HepG2 (cell line): ENCODE measurements around the gene UTS2R. TPM values are rescaled to one million over a fixed set of nuclear protein-coding genes. Genes with fewer than 3 reads are reported as not detected.

Experiments used
- FIP1L1 ChIP-seq: fragments of 200-400 bp; formaldehyde crosslinking; IDR thresholded peaks from 2 replicates; pipeline ENCODE4 v1.6.1; 2018; ENCODE audit warnings: low read depth, mild to moderate bottlenecking, low read length, moderate library complexity, borderline replicate concordance; ENCODE audit not compliant: insufficient read depth
- HMG20B ChIP-seq: conservative IDR thresholded peaks from 2 replicates; pipeline ENCODE4 v1.6.1; 2016; ENCODE audit warnings: missing genetic modification reagents, missing compliant biosample characterization
- HNRNPL ChIP-seq: fragments of 200-400 bp; formaldehyde crosslinking; IDR thresholded peaks from 2 replicates; pipeline ENCODE4 v1.6.1; 2017; ENCODE audit warnings: mild to moderate bottlenecking, low read depth, low read length
- JUND ChIP-seq: sonication (generic); formaldehyde crosslinking; IDR thresholded peaks from 2 replicates; pipeline ENCODE4 v1.8.0; 2022; ENCODE audit warnings: mild to moderate bottlenecking, missing genetic modification reagents
- KAT2B ChIP-seq: fragments of 150-350 bp; IDR thresholded peaks from 2 replicates; pipeline ENCODE4 v1.6.1; 2014; ENCODE audit warnings: low read depth, low read length, borderline replicate concordance
- KLF11 ChIP-seq: IDR thresholded peaks from 2 replicates; pipeline ENCODE4 v1.6.1; 2016; ENCODE audit warnings: missing compliant biosample characterization
- NFKBIZ ChIP-seq: IDR thresholded peaks from 2 replicates; pipeline ENCODE4 v1.6.1; 2018; ENCODE audit warnings: missing genetic modification reagents, missing compliant biosample characterization
- ZC3H13 ChIP-seq: sonication (generic); formaldehyde crosslinking; IDR thresholded peaks from 2 replicates; pipeline ENCODE4 v1.8.1; 2023; ENCODE audit warnings: mild to moderate bottlenecking, missing genetic modification reagents, moderate library complexity
- ZNF382 ChIP-seq: sonication (generic); formaldehyde crosslinking; IDR thresholded peaks from 2 replicates; pipeline ENCODE4 v1.5.0; 2020; ENCODE audit warnings: missing genetic modification reagents, mild to moderate bottlenecking, borderline replicate concordance
- ZNF501 ChIP-seq: sonication (generic); formaldehyde crosslinking; IDR thresholded peaks from 2 replicates; pipeline ENCODE4 v1.5.1; 2020; ENCODE audit warnings: mild to moderate bottlenecking, moderate library complexity, missing genetic modification reagents
- ZSCAN22 ChIP-seq: sonication (generic); formaldehyde crosslinking; IDR thresholded peaks from 2 replicates; pipeline ENCODE4 v1.4.0; 2020; ENCODE audit warnings: mild to moderate bottlenecking, missing genetic modification reagents
- polyA plus RNA-seq, 8 experiments: library from polyadenylated mRNA; depleted of rRNA in 3 of 8; stranded (reverse) in 7 of 8; unstranded in 1 of 8; fragments of >200 nt; fragmentation: Illumina TruSeq in 4 of 8; extraction: Trizol in 4 of 8; gene quantifications; 2 replicates each; pipeline versions ENCODE4 v1.2.1 to v1.2.3, GENCODE V29; 2011 to 2016; ENCODE audit warnings: low read depth in 4 of 8, missing spikeins in 1 of 8, mixed read lengths in 1 of 8; ENCODE audit not compliant: insufficient read depth in 1 of 8
- total RNA-seq, 5 experiments: library from RNA; depleted of rRNA; stranded (reverse); fragments of >200 nt; fragmentation: Illumina TruSeq; extraction: Trizol; gene quantifications; 2 replicates each; pipeline ENCODE4 v1.2.3, GENCODE V29; 2016; ENCODE audit warnings: low read depth in 1 of 5
- TF ChIP-seq, protein P1 (sequence below): sonication (generic); formaldehyde crosslinking; IDR thresholded peaks from 2 replicates; pipeline ENCODE4 v1.9.0; 2021; ENCODE audit warnings: mild to moderate bottlenecking, missing genetic modification reagents
- TF ChIP-seq, protein P2 (sequence below): IDR thresholded peaks from 2 replicates; pipeline ENCODE4 v1.6.1; 2012; ENCODE audit warnings: low read length, improper control_type of control experiment
- TF ChIP-seq, protein P3 (sequence below): sonication (generic); formaldehyde crosslinking; IDR thresholded peaks from 2 replicates; pipeline ENCODE4 v1.4.0; 2020; ENCODE audit warnings: missing genetic modification reagents
- TF ChIP-seq, protein P4 (sequence below): sonication (generic); formaldehyde crosslinking; IDR thresholded peaks from 2 replicates; pipeline ENCODE4 v1.4.0; 2020; ENCODE audit warnings: missing genetic modification reagents; ENCODE audit errors: not compliant biosample characterization

Gene UTS2R
- total and polyA plus RNA-seq, 2 of the 13 experiments (the other 11 are each of a cell fraction or from before 2014, with no cell fraction given) = 0.13 to 0.15 TPM

DNA sequence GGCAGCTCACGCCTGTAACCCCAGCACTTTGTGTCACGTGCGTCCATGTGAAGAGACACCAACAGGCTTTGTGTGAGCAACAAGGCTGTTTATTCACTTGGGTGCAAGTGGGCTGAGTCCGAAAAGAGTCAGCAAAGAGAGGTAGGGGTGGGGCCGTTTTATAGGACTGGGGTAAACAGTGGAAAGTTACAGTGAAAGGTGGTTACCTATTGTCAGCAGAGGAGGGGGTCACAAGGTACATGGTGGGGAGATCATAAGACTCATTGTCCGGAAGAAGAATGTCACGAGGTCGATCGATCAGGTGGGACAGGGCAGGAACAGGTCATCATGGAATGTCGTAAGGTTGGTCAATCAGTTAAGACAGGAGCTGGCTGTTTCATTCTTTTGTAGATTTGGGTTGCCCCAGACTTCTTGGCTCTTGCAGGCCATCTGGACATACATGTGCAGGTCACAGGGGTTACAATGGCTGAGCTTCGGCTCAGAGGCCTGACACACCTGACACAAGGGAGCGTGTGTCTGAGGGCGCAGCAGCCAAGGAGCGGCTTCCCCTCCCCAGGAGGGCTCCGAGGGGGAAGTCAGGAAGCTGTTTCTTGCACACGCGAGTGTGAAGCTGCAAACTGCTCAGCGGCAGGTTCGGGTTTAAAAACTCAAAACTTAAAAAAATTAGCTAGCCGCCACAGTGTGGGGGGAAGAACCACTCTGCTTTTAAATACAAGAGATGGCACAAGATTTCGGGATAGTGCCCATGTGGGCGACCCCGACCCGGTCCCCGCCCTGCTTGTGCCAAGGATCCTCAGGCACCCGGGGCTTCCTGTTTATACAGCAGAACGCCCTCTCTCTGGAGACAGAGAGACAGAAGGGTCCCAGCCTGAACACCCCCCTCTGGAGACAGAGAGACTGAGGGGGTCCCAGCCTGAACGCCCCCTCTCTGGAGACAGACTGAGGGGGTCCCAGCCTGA is 24.9 kb upstream of the UTS2R start (continued):
- TF ChIP-seq, protein P1, sequence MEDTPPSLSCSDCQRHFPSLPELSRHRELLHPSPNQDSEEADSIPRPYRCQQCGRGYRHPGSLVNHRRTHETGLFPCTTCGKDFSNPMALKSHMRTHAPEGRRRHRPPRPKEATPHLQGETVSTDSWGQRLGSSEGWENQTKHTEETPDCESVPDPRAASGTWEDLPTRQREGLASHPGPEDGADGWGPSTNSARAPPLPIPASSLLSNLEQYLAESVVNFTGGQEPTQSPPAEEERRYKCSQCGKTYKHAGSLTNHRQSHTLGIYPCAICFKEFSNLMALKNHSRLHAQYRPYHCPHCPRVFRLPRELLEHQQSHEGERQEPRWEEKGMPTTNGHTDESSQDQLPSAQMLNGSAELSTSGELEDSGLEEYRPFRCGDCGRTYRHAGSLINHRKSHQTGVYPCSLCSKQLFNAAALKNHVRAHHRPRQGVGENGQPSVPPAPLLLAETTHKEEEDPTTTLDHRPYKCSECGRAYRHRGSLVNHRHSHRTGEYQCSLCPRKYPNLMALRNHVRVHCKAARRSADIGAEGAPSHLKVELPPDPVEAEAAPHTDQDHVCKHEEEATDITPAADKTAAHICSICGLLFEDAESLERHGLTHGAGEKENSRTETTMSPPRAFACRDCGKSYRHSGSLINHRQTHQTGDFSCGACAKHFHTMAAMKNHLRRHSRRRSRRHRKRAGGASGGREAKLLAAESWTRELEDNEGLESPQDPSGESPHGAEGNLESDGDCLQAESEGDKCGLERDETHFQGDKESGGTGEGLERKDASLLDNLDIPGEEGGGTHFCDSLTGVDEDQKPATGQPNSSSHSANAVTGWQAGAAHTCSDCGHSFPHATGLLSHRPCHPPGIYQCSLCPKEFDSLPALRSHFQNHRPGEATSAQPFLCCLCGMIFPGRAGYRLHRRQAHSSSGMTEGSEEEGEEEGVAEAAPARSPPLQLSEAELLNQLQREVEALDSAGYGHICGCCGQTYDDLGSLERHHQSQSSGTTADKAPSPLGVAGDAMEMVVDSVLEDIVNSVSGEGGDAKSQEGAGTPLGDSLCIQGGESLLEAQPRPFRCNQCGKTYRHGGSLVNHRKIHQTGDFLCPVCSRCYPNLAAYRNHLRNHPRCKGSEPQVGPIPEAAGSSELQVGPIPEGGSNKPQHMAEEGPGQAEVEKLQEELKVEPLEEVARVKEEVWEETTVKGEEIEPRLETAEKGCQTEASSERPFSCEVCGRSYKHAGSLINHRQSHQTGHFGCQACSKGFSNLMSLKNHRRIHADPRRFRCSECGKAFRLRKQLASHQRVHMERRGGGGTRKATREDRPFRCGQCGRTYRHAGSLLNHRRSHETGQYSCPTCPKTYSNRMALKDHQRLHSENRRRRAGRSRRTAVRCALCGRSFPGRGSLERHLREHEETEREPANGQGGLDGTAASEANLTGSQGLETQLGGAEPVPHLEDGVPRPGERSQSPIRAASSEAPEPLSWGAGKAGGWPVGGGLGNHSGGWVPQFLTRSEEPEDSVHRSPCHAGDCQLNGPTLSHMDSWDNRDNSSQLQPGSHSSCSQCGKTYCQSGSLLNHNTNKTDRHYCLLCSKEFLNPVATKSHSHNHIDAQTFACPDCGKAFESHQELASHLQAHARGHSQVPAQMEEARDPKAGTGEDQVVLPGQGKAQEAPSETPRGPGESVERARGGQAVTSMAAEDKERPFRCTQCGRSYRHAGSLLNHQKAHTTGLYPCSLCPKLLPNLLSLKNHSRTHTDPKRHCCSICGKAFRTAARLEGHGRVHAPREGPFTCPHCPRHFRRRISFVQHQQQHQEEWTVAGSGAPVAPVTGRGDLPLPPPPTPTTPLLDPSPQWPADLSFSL (CRISPR knock-in tag) = no peak
- TF ChIP-seq, protein P2, sequence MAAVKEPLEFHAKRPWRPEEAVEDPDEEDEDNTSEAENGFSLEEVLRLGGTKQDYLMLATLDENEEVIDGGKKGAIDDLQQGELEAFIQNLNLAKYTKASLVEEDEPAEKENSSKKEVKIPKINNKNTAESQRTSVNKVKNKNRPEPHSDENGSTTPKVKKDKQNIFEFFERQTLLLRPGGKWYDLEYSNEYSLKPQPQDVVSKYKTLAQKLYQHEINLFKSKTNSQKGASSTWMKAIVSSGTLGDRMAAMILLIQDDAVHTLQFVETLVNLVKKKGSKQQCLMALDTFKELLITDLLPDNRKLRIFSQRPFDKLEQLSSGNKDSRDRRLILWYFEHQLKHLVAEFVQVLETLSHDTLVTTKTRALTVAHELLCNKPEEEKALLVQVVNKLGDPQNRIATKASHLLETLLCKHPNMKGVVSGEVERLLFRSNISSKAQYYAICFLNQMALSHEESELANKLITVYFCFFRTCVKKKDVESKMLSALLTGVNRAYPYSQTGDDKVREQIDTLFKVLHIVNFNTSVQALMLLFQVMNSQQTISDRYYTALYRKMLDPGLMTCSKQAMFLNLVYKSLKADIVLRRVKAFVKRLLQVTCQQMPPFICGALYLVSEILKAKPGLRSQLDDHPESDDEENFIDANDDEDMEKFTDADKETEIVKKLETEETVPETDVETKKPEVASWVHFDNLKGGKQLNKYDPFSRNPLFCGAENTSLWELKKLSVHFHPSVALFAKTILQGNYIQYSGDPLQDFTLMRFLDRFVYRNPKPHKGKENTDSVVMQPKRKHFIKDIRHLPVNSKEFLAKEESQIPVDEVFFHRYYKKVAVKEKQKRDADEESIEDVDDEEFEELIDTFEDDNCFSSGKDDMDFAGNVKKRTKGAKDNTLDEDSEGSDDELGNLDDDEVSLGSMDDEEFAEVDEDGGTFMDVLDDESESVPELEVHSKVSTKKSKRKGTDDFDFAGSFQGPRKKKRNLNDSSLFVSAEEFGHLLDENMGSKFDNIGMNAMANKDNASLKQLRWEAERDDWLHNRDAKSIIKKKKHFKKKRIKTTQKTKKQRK = no peak
- TF ChIP-seq, protein P3, sequence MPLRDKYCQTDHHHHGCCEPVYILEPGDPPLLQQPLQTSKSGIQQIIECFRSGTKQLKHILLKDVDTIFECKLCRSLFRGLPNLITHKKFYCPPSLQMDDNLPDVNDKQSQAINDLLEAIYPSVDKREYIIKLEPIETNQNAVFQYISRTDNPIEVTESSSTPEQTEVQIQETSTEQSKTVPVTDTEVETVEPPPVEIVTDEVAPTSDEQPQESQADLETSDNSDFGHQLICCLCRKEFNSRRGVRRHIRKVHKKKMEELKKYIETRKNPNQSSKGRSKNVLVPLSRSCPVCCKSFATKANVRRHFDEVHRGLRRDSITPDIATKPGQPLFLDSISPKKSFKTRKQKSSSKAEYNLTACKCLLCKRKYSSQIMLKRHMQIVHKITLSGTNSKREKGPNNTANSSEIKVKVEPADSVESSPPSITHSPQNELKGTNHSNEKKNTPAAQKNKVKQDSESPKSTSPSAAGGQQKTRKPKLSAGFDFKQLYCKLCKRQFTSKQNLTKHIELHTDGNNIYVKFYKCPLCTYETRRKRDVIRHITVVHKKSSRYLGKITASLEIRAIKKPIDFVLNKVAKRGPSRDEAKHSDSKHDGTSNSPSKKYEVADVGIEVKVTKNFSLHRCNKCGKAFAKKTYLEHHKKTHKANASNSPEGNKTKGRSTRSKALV (CRISPR knock-in tag) = peak; percentile 82; the same call in 1 of the 2 replicates
- TF ChIP-seq NFKBIZ (CRISPR knock-in tag) (peak; percentile 98), ZNF382 (CRISPR knock-in tag) (no peak), FIP1L1 (no peak), HNRNPL (peak; percentile 81), KLF11 (CRISPR knock-in tag) (peak; percentile 78), KAT2B (peak; percentile 64; the same call in 1 of the 2 replicates), ZC3H13 (peak; percentile 73; the same call in 1 of the 2 replicates), HMG20B (CRISPR knock-in tag) (peak; percentile 79), ZSCAN22 (CRISPR knock-in tag) (no peak), JUND (peak; percentile 90), ZNF501 (CRISPR knock-in tag) (peak; percentile 86)
- TF ChIP-seq, protein P4, sequence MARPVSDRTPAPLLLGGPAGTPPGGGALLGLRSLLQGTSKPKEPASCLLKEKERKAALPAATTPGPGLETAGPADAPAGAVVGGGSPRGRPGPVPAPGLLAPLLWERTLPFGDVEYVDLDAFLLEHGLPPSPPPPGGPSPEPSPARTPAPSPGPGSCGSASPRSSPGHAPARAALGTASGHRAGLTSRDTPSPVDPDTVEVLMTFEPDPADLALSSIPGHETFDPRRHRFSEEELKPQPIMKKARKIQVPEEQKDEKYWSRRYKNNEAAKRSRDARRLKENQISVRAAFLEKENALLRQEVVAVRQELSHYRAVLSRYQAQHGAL (CRISPR knock-in tag) = no peak
